ENCODE results near the gene ENTPD6.
A peak's percentile ranks its signal among the peaks of the same experiment; 100 is the strongest.
"Not testable (repeated sequence)": the region's sequence is repeated elsewhere in the genome, so short reads cannot be mapped to it uniquely, and the experiment has no call there.

ENTPD6 gene

DNA sequence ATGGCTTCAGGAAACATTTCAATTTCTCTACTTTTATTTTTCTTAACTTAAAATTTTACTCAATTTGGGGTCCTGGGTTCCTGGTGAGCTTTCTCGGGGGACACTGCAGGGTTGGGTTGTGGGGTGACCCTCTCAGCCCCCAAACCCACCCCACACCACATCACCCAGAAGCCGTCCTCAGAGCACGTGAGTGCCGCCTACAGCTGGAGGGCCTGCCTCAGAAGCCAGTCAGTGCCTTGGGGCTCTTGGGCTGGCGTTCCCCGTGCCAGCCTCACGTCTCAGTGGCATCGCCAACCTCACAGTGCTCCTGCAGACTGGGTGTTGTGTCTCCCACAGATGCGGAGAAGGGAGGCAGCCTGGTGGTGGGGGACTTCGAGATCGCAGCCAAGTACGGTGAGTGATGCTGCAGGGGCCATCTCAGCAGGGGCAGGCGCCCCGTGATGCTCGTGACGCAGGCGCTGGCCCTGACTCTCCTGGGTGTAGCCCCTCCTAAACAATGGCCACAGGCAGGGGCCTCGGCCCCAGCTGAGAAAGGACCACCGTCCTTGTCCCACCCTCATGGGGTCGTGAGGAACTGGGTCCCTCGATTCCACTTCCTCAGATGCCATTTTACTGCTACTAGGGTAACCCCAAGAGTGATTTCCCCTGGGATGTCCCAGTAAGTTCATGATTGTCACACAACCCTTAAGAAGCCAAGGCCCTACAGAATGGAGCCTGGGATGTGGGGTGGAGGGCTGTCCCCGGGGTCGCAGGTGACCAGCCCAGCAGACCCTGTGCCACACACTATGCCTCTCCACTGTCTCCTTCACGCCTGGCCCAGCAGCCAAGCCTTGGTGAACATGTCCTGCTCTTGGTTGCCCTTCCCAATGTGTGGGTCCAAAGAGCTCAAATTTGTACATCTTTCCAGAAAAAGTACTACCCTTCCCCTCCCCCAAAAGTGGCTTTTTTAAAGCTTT lies 28.5 kb downstream of the ENTPD6 start:
- DNase-seq (ENCODE audit: low read depth in 2 of 2), result no peak

DNA sequence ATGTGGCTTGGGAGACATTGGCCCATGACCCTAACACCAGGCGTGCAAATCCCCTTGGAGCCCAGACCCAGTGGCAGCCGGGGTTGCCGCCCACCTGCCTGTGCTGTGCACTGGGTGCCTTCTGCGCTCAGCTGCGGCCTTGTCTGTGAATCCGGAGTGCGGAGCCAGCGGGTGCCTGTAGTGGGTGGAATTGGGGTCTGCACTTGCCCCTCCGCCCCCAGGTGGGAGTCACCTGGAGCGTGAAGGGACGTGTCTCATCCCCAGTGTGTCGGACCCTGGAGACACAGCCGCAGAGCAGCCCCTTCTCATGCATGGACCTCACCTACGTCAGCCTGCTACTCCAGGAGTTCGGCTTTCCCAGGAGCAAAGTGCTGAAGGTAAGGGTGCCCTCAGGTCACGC lies 29.4 kb downstream of the ENTPD6 start:
- DNase-seq (ENCODE audit: low read depth in 2 of 2), result no peak

DNA sequence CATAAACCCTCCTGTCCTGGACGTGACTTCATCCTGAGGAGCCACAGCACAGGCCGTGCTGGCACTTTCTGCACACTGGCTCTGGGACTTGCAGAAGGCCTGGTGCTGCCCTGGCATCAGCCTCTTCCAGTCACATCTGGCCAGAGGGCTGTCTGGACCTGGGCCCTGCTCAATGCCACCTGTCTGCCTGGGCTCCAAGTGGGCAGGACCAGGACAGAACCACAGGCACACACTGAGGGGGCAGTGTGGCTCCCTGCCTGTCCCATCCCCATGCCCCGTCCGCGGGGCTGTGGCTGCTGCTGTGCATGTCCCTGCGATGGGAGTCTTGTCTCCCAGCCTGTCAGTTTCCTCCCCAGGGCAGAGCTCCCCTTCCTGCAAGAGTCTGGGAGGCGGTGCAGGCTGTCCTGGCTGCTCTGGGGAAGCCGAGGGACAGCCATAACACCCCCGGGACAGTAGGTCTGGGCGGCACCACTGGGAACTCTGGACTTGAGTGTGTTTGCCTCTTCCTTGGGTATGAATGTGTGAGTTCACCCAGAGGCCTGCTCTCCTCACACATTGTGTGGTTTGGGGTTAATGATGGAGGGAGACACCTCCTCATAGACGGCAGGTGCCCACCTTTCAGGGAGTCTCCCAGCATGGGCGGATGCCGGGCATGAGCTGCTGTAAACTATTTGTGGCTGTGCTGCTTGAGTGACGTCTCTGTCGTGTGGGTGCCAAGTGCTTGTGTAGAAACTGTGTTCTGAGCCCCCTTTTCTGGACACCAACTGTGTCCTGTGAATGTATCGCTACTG lies 30.3 kb downstream of the ENTPD6 start:
- DNase-seq (ENCODE audit: low read depth in 2 of 2), result no peak

DNA sequence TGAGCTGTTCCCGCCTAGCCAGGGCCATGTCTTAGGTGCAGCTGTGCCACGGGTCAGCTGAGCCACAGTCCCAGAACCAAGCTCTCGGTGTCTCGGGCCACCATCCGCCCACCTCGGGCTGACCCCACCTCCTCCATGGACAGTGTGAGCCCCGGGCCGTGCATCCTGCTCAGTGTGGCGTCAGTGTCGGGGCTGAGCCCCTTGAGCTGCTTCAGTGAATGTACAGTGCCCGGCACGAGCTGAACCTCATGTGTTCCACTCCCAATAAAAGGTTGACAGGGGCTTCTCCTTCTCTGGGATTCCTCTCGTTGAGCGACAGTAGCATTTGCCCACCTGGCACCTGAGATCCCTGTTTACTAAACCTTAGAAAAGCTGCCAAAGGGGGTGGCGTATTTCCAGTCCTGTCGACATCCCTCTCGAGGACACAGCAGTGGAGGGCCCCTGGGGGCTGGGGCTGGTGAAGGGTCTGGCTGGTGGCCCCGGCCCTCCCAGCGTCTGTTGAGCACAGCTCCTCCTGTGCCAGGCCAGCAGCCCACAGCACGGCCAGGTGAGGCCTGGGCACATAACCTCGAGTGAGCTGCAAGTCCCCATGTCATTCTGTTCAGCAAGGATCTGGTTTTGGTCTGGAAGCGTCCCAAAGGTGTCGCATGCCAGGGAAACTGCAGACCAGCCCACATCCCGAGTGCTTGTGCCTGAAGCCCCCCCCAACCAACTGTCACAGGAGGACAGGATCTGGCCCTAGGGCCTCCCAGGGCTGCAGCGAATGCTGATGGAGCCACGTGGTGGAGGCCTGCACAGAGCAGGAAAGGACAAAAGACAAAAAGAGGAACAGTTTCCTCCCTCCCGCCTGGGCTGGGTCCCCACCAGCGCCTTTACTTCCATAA lies 31.2 kb downstream of the ENTPD6 start:
- no peak for DNase-seq (ENCODE audit: low read depth in 2 of 2)

DNA sequence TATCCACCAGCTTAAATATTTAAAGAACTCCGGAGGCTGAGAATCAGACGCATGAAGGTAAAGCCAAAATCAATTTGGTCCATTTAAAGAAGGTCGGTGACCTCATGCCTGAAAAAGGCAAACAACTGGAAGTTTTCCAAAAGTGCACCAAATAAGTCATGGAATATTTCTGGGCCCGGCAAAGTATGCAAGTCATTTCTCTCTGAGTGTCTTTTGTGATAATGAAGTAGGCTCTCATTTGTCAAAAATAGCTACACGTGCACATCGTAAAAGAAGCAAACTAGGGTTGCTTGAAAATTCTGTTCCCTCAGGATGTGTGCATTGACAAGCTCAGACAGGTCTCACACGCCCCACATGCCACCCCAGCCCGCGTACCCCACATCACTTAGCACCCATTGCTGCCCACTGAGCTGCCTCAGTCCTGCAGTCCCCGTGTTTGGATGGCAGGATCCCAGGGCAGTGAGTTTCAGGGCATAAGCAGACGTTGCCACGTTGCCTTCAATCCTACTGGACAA lies 31.9 kb downstream of the ENTPD6 start:
- DNase-seq (ENCODE audit: low read depth in 2 of 2), result peak in 1 of 2 experiments; percentile 53

DNA sequence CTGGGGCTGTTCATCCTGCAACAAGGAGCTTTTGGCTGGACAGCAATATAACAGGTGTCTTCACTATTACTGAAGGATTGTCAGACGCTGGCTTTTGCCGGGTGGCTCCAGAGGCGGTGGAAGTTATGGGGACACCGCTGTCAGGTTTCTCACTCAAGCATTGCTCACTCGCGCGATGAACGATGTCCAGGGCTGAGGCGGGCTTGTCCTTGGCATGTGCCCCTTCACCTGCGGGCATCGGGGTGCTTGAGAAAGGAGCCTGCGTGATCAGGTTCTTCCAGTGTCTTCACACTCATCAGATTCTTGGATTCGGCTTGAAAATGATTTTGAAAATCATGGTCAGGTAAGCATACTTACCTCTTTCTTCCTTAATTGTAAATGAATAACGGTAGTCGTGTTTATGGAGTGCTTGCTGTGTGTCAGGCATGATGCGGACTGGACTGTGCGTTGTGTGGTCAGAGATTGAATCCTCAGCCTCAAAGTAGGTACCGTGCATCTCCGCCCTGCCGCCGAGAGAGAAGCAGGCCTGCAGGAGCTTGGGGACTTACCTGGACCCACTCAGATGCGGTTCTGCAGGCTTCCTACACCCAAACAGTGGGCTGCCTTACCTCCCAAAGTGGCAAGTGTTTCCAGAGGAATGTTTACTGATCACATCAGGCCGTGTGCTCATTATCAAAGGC lies 34.1 kb downstream of the ENTPD6 start:
- DNase-seq (ENCODE audit: low read depth in 2 of 2), result no peak

DNA sequence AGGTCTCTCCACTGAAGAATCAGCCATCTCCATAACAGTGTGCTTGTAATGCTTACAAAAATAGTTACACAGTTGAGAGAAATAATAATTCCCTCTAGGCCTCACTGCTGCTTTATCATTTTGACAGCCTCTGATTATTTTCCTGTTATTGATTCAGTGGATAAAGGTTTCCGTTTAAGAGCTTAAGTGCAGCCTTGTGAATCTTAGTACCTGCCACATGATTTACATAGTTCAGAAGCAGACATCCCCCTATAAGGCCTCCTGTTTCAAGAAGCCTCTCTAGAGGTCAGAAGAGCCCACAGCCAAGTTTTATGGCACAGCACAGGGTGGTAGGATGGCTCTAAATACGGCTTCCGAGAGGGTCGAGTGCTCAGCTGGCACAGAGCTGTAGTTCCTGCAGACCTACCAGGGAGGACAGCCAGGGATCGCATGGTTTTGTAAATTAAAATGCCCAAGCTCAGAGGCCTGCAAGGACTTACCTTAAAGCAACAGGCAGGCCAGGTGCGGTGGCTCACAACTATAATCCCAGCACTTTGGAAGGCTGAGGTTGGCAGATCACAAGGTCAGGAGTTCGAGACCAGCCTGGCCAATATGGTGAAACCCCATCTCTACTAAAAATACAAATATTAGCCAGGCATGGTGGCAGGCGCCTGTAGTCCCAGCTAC lies 34.8 kb downstream of the ENTPD6 start:
- no peak for DNase-seq (ENCODE audit: low read depth in 2 of 2)

DNA sequence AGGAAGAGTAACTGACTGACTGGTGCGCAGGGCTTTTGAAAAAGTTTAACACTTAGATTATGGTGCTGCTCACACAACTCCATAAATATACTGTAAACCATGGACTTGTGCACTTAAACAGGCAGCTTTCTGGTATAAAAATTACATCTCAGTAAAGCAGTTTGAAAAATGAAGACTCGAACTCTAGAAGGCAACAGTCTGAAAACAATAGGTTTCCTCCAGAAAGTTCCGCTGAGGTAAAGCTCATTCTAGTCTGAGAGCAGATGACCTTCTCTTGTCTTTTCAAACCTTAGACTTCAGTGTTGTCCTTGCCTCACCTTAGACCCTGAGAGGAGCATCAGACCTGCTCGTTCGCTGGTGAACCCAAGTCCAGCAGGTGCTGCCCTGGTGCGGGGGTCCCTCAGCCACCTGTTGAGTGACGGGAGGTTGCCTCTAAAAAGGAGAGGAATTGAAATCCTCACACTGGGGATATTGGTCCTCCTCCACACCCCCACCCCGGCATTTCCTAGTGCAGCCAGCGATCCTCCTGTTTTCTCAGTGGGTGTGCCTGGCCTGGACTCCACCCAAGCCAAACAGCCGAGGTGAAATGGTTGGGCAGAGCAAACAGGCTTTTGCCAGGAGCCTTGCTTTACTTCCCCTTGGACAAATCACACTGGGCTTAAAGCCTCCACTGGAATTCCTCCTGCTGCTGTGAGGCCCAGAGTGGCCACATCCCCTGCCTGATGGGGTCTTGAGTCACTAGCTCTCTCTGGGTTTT lies 37.7 kb downstream of the ENTPD6 start:
- peak in 1 of 2 experiments; percentile 11 for DNase-seq (ENCODE audit: low read depth in 2 of 2)

DNA sequence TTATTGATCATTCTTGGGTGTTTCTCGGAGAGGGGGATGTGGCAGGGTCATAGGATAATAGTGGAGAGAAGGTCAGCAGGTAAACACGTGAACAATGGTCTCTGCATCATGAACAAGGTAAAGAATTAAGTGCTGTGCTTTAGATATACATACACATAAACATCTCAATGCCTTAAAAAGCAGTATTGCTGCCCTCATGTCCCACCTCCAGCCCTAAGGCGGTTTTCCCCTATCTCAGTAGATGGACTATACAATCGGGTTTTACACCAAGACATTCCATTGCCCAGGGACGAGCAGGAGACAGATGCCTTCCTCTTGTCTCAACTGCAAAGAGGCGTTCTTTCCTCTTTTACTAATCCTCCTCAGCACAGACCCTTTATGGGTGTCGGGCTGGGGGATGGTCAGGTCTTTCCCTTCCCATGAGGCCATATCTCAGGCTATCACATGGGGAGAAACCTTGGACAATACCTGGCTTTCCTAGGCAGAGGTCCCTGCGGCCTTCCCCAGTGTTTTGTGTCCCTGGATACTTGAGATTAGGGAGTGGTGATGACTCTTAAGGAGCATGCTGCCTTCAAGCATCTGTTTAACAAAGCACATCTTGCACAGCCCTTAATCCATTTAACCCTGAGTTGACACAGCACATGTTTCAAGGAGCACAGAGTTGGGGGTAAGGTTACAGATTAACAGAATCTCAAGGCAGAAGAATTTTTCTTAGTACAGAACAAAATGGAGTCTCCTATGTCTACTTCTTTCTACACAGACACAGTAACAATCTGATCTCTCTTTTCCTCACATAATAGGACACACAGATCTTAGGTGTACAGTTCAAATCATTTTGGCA lies 38.7 kb downstream of the ENTPD6 start:
- not testable (repeated sequence) for DNase-seq (ENCODE audit: low read depth in 2 of 2)

DNA sequence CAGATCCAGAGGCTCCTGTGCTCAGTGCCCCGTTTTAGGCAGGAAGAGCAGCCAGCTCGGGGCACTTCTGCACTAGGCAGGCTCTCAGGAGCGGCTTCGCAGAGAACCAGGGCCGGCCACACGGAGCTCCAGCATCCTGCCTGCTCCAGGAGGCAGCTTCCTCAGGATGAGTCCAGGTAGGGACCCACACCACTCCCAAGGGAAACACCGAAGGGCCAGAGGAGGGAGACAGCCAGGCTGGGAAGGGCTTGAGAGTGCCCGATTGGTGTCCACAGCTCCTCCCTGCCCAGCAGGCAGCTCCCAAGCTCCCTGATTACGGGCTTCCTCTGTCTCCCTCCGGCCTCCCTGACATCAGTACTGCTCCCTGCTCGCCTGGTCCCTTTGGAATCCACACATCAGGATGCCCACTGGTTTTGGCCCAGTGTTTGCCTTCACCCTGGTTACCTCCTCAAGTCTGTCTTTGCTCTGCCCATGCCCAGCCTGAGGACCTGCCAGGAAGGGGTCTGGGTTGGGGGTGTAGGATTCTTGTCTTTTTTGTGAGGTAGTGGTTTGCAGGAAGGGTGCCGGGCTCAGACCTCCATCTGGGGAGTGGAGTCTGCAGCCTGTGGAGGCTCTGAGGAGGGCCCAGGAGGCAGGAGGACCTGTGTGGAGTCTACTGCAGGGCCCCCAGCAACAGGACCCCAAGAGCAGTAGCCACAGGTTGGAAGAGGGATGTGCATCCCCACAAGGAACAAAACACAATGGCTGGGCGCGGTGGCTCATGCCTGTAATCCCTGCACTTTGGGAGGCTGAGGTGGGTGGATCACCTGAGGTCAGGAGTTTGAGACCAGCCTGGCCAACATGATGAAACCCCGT lies 41.2 kb downstream of the ENTPD6 start:
- DNase-seq (ENCODE audit: low read depth in 2 of 2), result no peak

DNA sequence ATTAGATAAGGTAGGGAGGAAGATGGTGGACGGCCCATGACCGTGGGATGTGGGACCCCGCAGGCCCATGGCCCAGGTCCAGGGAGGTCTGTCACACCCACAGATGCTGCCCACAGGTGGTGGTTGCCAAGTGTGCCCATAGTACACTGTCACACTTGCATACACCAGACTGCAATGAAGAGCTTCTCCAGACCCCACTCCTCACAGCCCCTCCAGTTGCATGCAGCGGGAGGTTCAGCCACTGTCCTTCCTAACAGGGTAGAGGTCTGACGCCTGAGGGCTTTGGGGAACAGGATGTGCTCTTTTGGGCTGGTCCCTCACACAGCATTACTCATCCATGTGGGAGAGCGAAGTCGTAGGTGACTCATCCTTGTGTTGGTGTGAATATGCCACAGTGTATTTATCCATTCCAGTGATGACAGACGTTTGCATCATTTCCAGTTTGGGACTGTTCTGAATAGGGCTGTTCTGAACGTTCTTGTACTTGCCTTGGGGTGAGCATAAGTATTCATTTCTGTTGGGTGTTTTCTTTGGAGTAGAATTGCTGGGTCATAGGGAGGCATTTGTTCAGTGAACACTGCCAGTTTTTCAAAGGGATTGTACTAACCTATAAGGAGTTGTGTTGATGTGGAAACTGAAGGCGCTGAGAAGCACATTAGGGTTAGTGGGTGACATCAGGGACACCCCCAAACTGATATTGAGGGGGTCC lies 42.3 kb downstream of the ENTPD6 start:
- peak; percentile 99 for DNase-seq (ENCODE audit: low read depth in 2 of 2)

DNA sequence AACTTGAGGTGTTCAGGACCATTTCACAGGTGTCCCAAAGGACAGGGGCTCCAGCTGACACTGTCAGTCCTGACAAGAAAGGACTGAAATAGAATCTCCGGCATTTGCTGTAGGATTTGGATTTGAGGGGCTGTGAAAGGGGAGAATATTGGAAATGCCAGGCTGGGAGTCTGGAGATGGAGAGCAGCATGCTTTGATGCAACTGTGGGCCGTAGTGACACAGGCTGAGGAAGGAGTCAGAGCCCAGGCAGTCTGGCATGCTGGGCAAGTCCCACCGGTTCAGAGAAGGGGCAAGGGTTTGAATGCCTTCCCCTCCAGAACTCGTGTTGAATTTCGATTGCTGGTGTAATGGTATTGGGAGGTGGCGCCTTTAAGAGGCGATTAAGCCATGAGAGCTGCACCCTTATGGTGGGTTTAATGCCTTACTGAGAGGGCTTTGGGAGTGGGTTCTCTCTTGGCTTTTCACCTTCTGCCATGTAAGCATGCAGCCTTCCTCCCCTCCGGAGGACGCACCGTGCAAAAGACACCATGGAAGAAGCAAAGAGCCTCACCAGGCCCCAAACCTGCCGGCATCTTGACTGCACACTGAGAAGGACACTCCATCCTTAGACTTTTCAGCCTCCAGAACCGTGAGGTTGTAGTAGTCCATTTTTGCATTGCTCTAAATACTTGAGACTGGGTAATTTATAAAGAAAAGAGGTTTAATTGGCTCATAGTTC lies 43.0 kb downstream of the ENTPD6 start:
- DNase-seq (ENCODE audit: low read depth in 2 of 2), result no peak

DNA sequence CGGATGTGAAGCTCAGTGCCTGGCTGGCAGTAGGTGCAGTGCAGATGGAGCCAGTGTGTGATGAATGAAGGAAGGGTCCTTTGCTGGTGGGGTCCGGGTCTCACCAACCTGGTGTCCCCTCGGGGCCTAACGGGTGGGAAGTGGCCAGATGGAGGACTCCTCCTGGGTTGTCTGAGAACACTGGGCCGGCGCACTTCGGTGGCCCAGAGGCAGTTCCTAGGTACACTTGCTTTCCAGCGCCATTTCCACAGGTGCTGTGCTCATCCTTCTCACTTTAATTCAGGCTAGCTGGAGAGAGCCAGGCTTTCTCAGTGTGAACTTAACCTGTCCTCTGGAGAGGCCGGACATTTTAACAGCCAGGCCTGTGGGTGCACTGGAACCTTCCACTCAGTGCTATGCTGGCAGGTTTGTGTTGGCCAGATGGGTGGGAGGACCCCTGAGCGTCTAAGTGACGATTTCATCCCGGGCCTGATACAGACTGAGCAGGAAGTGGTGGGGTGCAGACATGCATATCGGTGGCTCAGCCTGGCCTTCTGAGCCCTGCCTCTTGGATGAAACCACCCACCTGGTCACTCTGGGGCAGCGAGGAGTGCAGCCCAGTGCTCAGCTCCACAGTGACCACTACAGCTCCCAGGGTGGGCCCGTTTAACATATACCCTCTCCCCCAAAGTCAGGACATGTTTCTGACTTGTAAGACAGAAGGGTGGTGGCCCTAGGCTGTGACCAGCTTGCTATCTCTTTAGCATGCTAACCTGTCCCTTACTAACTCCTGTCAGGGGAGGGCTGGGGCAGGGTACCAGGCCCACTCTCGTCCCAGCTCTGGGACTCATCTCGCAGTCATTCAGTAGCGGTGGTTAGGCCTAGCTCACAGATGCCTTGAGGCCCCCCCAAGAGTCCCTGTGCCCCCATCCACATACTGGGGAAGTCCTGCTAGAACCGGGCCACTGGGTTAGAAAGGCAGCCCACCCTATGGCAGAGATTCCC lies 44.2 kb downstream of the ENTPD6 start:
- no peak for DNase-seq (ENCODE audit: low read depth in 2 of 2)

DNA sequence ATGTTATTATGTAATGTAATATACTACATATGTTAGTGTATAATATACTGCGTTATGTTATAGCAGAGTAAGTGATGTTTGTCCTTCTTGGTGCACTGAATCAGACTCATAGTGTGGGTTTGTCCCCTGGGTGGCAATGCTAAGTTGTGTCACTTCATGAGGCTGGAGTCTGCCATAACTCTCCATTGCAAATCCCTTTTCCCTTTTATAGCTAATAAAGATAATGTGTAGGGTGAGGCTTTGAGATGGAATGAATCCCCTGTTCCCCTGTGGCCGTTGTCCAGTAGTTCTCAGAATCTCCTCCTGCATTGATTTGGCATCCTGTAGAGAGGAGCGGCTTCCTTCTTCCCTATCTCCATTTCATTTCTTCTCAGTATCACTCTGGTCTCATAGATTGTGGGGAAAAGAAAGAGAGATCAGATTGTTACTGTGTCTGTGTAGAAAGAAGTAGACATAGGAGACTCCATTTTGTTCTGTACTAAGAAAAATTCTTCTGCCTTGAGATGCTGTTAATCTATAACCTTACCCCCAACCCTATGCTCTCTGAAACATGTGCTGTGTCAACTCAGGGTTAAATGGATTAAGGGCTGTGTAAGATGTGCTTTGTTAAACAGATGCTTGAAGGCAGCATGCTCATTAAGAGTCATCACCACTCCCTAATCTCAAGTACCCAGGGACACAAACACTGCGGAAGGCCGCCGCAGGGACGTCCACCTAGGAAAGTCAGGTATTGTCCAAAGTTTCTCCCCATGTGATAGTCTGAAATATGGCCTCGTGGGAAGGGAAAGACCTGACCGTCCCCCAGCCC lies 45.5 kb downstream of the ENTPD6 start:
- not testable (repeated sequence) for DNase-seq (ENCODE audit: low read depth in 2 of 2)

DNA sequence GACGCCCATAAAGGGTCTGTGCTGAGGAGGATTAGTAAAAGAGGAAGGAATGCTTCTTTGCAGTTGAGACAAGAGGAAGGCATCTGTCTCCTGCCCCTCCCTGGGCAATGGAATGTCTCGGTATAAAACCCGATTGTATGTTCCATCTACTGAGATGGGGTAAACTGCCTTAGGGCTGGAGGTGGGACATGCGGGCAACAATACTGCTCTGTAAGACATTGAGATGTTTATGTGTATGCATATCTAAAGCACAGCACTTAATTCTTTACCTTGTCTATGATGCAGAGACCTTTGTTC lies 46.1 kb downstream of the ENTPD6 start:
- DNase-seq (ENCODE audit: low read depth in 2 of 2), result not testable (repeated sequence)

All from fibroblast of skin of left biceps (primary cell).